ENCODE measurements around the gene TECTA.
"Not testable (repeated sequence)": the region's sequence is repeated elsewhere in the genome, so short reads cannot be mapped to it uniquely, and the experiment has no call there.

TECTA gene

GRCh38 chr11:121099364-121099763 is 1.7 kb upstream of the TECTA start:
- no peak for DNase-seq

- no peak for DNase-seq
These were observed 1.2 kb upstream of the TECTA start for GRCh38 chr11:121099885-121100284.

- DNase-seq, result no peak
These were observed 3.3 kb downstream of the TECTA start for GRCh38 chr11:121104312-121104762.

- DNase-seq, result no peak
These were observed 4.0 kb downstream of the TECTA start for GRCh38 chr11:121105063-121105480.

- no peak for DNase-seq
These were observed 4.6 kb downstream of the TECTA start for GRCh38 chr11:121105481-121106195.

GRCh38 chr11:121106812-121107211 is 5.8 kb downstream of the TECTA start:
- no peak for DNase-seq

- DNase-seq, result no peak
These were observed 7.4 kb downstream of the TECTA start for GRCh38 chr11:121108413-121108812.

- no peak for DNase-seq
These were observed 8.4 kb downstream of the TECTA start for GRCh38 chr11:121109471-121109870.

- DNase-seq, result no peak
These were observed 9.0 kb downstream of the TECTA start for GRCh38 chr11:121109916-121110586.

- no peak for DNase-seq
These were observed 10.1 kb downstream of the TECTA start for GRCh38 chr11:121110871-121111724.

- peak; percentile 17 to 26 for DNase-seq
These were observed 11.7 kb downstream of the TECTA start for GRCh38 chr11:121112498-121113455.

GRCh38 chr11:121113611-121114010 is 12.6 kb downstream of the TECTA start:
- DNase-seq, result no peak

GRCh38 chr11:121115024-121115423 is 14.0 kb downstream of the TECTA start:
- not testable (repeated sequence) for DNase-seq

- DNase-seq, result no peak
These were observed 16.7 kb downstream of the TECTA start for GRCh38 chr11:121117788-121118187.

- DNase-seq, result no peak
These were observed 18.4 kb downstream of the TECTA start for GRCh38 chr11:121119440-121119839.

GRCh38 chr11:121122328-121122727 is 21.3 kb downstream of the TECTA start:
- no peak for DNase-seq

GRCh38 chr11:121123496-121124069 is 22.5 kb downstream of the TECTA start:
- no peak for DNase-seq

GRCh38 chr11:121127809-121128208 is 26.8 kb downstream of the TECTA start:
- no peak for DNase-seq

- DNase-seq, result no peak
These were observed 28.6 kb downstream of the TECTA start for GRCh38 chr11:121129362-121130340.

- DNase-seq, result no peak
These were observed 30.6 kb downstream of the TECTA start for GRCh38 chr11:121131656-121132055.
